ENCODE data around the gene NHLRC3.

NHLRC3 gene

GRCh38 chr13:39035204-39035603 lies 3.1 kb upstream of the NHLRC3 start:
- Mint-ChIP-seq H3K27me3 (no peaks in the 10 kb centered on the region), H3K4me1 (ENCODE audit: low read depth) (peaks cover 49% of the 10 kb centered on the region), H3K27ac (peak overlapping the region; percentile 88), H3K9me3 (ENCODE audit: low read depth) (no peaks in the 10 kb centered on the region), H3K4me3 (peak overlapping the region; percentile 97), H3K36me3 (no peaks in the 10 kb centered on the region)

DNA sequence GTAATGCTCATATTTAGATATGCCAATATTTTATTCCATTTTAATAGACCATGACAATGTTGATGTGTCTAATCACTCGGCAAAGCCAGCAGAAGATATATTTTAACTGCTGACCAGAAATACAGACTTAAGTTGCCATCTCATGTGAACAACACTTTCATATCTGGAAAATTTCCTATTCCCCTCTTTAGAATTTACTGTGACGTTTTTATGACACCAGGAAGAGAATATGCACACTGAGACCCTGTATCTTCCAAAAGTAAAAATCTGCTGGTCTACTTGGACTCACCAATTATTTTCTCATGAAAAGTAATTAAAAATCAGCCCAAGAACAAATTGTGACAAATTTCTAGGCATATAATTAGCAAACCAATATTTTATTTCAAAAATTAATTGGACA lies 2.5 kb upstream of the NHLRC3 start:
- H3K4me1 Mint-ChIP-seq (ENCODE audit: low read depth) = peaks cover 55% of the 10 kb centered on the region
- H3K36me3 Mint-ChIP-seq = no peaks in the 10 kb centered on the region
- H3K4me3 Mint-ChIP-seq = peak overlapping the region; percentile 97
- H3K27ac Mint-ChIP-seq = peak overlapping the region; percentile 88
- H3K27me3 Mint-ChIP-seq = no peaks in the 10 kb centered on the region
- H3K9me3 Mint-ChIP-seq (ENCODE audit: low read depth) = no peaks in the 10 kb centered on the region

DNA sequence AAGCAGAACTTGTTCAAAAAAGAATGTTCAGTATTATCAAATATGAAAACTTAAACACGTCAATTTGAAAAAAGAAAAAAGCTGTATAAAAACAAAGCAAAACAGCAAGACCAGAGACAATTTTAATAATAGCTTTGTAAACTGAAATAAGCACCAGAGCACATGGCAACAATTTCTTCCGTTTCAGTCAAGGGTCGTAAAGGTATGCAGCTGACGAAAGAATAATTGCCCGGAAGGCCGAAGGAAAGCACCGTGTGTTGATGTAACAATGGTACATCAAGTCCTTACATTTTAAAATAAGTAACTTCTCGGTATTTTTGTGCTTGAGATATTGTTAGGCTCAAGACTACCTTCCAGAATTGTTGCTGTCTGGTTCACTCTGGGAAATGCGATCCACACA lies 2.0 kb upstream of the NHLRC3 start:
- Mint-ChIP-seq H3K9me3 (ENCODE audit: low read depth) (no peaks in the 10 kb centered on the region), H3K4me1 (ENCODE audit: low read depth) (peaks cover 57% of the 10 kb centered on the region), H3K36me3 (no peaks in the 10 kb centered on the region), H3K27ac (peak overlapping the region; percentile 88), H3K27me3 (no peaks in the 10 kb centered on the region), H3K4me3 (peak overlapping the region; percentile 97)

DNA sequence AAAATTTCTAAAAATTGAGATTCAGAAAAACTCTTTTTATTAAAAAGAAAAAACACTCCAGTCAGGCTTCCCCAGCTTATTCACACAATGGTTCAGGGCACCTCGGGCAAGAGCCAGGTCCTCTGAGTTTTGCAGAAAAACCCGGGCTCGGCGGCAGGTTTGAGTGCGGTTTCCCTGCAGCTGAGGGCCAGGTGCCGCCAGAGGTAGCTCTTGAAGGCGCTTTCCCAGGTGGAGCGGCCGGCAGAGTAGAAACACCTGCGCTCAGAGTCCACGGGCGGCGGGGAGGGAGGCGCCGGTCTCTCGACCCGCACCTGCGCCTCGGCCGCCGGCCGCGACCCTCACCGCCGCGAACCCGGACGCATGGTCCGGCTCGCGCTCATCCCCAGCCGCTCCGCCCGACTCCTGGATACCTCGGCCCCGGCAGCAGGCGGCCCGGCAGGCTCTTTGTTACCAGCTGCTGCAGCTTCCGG lies 811 bp upstream of the NHLRC3 start:
- peaks cover 54% of the 10 kb centered on the region for H3K4me1 Mint-ChIP-seq (ENCODE audit: low read depth)
- H3K27me3 Mint-ChIP-seq = no peaks in the 10 kb centered on the region
- peak overlapping the region; percentile 99 for H3K4me3 Mint-ChIP-seq
- peak overlapping the region; percentile 99 for H3K27ac Mint-ChIP-seq
- no peaks in the 10 kb centered on the region for H3K9me3 Mint-ChIP-seq (ENCODE audit: low read depth)
- H3K36me3 Mint-ChIP-seq = no peaks in the 10 kb centered on the region

DNA sequence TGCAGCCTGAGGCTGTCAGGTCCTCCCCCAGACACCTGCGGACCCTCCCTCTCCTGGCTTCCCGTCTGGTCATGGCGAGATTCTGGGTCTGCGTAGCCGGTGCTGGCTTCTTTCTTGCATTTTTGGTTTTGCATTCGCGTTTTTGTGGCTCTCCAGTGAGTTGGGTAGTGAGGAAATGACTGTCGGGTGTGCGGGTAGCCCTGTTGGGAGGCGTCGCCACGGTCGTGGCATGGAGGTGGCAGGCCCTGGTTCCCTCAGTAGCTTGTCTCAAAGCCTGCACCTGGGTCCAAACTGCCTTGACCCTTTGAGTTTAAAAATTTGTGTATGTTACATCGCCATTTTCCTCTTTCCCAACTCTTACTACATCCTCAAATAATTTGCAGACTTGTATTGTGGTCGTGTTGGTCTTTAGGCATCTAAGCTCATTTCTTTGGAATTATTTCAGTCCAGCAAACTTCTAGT lies 344 bp downstream of the NHLRC3 start:
- peaks cover 48% of the 10 kb centered on the region for H3K4me1 Mint-ChIP-seq (ENCODE audit: low read depth)

GRCh38 chr13:39039041-39039440 lies 785 bp downstream of the NHLRC3 start:
- peak overlapping the region; percentile 99 for H3K4me3 Mint-ChIP-seq
- no peaks in the 10 kb centered on the region for H3K36me3 Mint-ChIP-seq
- no peaks in the 10 kb centered on the region for H3K27me3 Mint-ChIP-seq
- peak overlapping the region; percentile 80 for H3K27ac Mint-ChIP-seq
- peaks cover 43% of the 10 kb centered on the region for H3K4me1 Mint-ChIP-seq (ENCODE audit: low read depth)
- no peaks in the 10 kb centered on the region for H3K9me3 Mint-ChIP-seq (ENCODE audit: low read depth)

More for the DNA sequence above, 344 bp downstream of the NHLRC3 start:
- Mint-ChIP-seq H3K4me3 (peak overlapping the region; percentile 99), H3K36me3 (no peaks in the 10 kb centered on the region), H3K9me3 (ENCODE audit: low read depth) (no peaks in the 10 kb centered on the region), H3K27ac (peak overlapping the region; percentile 99), H3K27me3 (no peaks in the 10 kb centered on the region)

DNA sequence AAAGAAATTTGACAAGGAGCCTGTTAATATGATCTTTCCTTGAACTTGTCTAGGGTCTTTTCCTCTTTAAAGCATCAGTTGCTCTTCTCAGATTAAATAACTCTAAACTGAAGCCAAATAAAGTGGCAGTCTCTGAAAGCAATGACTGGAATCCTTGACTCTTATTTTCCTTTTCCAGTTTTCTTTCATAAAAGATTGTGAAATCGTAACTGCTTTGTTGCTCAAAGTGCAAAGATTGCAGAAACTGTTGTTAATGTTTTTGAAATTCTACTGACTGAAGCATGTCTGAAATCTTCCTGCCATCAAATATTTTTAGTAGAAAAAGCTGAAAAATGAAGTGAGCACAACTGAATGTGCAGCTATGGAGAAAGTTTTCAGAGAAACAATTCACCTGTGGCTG lies 1.9 kb downstream of the NHLRC3 start:
- Mint-ChIP-seq H3K27me3 (no peaks in the 10 kb centered on the region), H3K4me1 (ENCODE audit: low read depth) (peaks cover 32% of the 10 kb centered on the region), H3K27ac (peak overlapping the region; percentile 7), H3K36me3 (no peaks in the 10 kb centered on the region), H3K9me3 (ENCODE audit: low read depth) (no peaks in the 10 kb centered on the region), H3K4me3 (peak overlapping the region; percentile 56)

DNA sequence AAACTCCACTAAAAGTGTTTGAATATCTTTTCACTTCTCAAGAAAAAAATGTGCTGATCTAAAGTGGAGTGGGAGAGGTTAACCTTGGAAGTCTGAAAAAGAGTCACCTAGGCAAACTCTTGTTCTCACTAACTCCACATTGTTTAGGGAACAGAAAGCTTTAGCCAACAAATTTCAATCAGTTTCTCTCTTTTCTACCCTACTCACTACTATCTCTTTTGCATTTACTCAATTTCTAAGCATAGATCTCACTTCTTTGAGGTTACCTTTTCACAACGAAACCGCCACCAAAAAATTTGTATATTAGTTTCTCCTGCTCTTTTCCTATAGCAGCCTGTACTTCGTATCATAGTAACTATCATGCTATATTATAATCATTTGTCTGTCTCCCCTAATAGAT lies 6.3 kb downstream of the NHLRC3 start:
- Mint-ChIP-seq H3K9me3 (ENCODE audit: low read depth) (no peaks in the 10 kb centered on the region), H3K36me3 (no peaks in the 10 kb centered on the region), H3K27me3 (no peaks in the 10 kb centered on the region), H3K4me3 (no peak overlapping the region), H3K4me1 (ENCODE audit: low read depth) (peaks cover 15% of the 10 kb centered on the region), H3K27ac (no peak overlapping the region)

DNA sequence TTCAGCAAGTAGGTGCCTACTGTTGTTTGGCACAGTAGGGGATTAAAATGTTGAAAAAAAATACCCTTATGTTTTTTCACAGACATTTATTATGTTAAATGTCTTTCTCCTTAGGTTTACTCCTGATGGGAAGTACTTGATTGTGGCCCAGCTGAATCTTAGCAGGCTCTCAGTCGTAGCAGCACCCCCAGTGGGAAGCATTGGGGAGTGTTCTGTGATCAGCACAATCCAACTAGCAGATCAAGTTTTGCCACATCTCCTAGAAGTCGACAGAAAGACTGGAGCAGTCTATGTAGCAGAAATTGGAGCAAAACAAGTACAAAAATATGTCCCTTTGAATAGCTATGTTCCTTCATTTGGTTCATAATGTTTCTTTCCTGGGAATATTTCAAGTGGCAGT lies 9.3 kb downstream of the NHLRC3 start:
- H3K9me3 Mint-ChIP-seq (ENCODE audit: low read depth) = no peaks in the 10 kb centered on the region
- H3K4me3 Mint-ChIP-seq = no peak overlapping the region
- H3K27me3 Mint-ChIP-seq = no peaks in the 10 kb centered on the region
- no peak overlapping the region for H3K27ac Mint-ChIP-seq
- H3K4me1 Mint-ChIP-seq (ENCODE audit: low read depth) = peaks cover 6% of the 10 kb centered on the region
- H3K36me3 Mint-ChIP-seq = no peaks in the 10 kb centered on the region

GRCh38 chr13:39048806-39049205 lies 10.6 kb downstream of the NHLRC3 start:
- no peaks in the 10 kb centered on the region for H3K27me3 Mint-ChIP-seq
- H3K4me1 Mint-ChIP-seq (ENCODE audit: low read depth) = peaks cover 9% of the 10 kb centered on the region
- H3K27ac Mint-ChIP-seq = peak overlapping the region; percentile 61
- no peak overlapping the region for H3K4me3 Mint-ChIP-seq
- no peaks in the 10 kb centered on the region for H3K9me3 Mint-ChIP-seq (ENCODE audit: low read depth)
- H3K36me3 Mint-ChIP-seq = no peaks in the 10 kb centered on the region

DNA sequence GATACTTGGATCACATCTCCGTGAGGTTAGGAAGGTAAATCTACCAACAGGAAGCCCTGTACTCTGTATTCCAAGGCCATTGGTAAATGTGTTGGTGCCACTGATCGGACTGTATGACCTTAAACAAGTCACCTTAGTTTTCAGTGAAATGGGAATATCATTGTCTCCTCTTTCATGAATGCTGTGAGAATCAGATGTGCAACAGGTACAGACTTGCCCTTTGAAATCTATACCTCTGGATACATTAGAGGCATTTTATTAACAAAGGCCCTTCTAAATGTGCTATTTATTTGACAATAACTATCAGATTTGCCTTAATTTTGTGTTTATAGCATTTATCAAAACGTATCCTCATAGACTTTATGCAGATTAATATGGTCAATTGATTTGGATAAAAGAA lies 11.0 kb downstream of the NHLRC3 start:
- Mint-ChIP-seq H3K4me3 (no peak overlapping the region), H3K27me3 (no peaks in the 10 kb centered on the region), H3K27ac (peak overlapping the region; percentile 61), H3K4me1 (ENCODE audit: low read depth) (peaks cover 14% of the 10 kb centered on the region), H3K9me3 (ENCODE audit: low read depth) (no peaks in the 10 kb centered on the region), H3K36me3 (no peaks in the 10 kb centered on the region)

- H3K36me3 Mint-ChIP-seq = peaks cover 4% of the 10 kb centered on the region
- H3K4me1 Mint-ChIP-seq (ENCODE audit: low read depth) = peaks cover 16% of the 10 kb centered on the region
- H3K27me3 Mint-ChIP-seq = no peaks in the 10 kb centered on the region
These were observed 12.9 kb downstream of the NHLRC3 start for GRCh38 chr13:39051157-39051556.

GRCh38 chr13:39052944-39053343 lies 14.7 kb downstream of the NHLRC3 start:
- H3K4me1 Mint-ChIP-seq (ENCODE audit: low read depth) = peaks cover 28% of the 10 kb centered on the region
- no peak overlapping the region for H3K4me3 Mint-ChIP-seq
- no peak overlapping the region for H3K27ac Mint-ChIP-seq
- H3K9me3 Mint-ChIP-seq (ENCODE audit: low read depth) = no peaks in the 10 kb centered on the region
- peaks cover 9% of the 10 kb centered on the region for H3K36me3 Mint-ChIP-seq
- no peaks in the 10 kb centered on the region for H3K27me3 Mint-ChIP-seq

More at GRCh38 chr13:39051157-39051556, 12.9 kb downstream of the NHLRC3 start:
- no peak overlapping the region for H3K4me3 Mint-ChIP-seq
- H3K9me3 Mint-ChIP-seq (ENCODE audit: low read depth) = no peaks in the 10 kb centered on the region
- peak overlapping the region; percentile 28 for H3K27ac Mint-ChIP-seq

DNA sequence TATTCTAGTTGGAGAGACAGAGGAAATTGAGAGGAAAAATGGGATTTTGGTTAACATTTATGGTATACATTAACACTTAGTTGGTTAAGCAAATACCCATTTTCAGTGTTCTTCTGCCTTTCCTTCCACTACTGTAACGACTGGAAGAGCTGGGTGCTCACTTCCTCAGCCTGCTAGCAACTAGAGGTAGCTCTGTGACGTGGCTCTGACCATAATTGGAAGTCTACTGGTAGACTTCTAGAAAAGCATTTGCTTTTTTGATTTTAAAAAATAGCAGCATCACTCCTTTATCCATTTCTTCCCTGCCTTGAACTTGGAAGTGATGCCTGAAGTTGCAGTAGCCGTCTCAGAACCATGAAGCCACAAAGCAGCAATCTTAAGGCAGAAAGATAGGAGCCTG lies 15.9 kb downstream of the NHLRC3 start:
- no peaks in the 10 kb centered on the region for H3K9me3 Mint-ChIP-seq (ENCODE audit: low read depth)
- peaks cover 9% of the 10 kb centered on the region for H3K36me3 Mint-ChIP-seq
- no peak overlapping the region for H3K4me3 Mint-ChIP-seq
- no peaks in the 10 kb centered on the region for H3K27me3 Mint-ChIP-seq
- H3K4me1 Mint-ChIP-seq (ENCODE audit: low read depth) = peaks cover 38% of the 10 kb centered on the region
- no peak overlapping the region for H3K27ac Mint-ChIP-seq

- H3K27ac Mint-ChIP-seq = no peak overlapping the region
- no peaks in the 10 kb centered on the region for H3K9me3 Mint-ChIP-seq (ENCODE audit: low read depth)
- H3K4me3 Mint-ChIP-seq = no peak overlapping the region
- H3K4me1 Mint-ChIP-seq (ENCODE audit: low read depth) = peaks cover 45% of the 10 kb centered on the region
- H3K36me3 Mint-ChIP-seq = peaks cover 14% of the 10 kb centered on the region
- H3K27me3 Mint-ChIP-seq = no peaks in the 10 kb centered on the region
These were observed 17.8 kb downstream of the NHLRC3 start for GRCh38 chr13:39056018-39056417.

GRCh38 chr13:39058040-39058439 lies 19.8 kb downstream of the NHLRC3 start:
- H3K27me3 Mint-ChIP-seq = no peaks in the 10 kb centered on the region
- no peak overlapping the region for H3K4me3 Mint-ChIP-seq
- H3K27ac Mint-ChIP-seq = no peak overlapping the region
- no peaks in the 10 kb centered on the region for H3K9me3 Mint-ChIP-seq (ENCODE audit: low read depth)
- peaks cover 14% of the 10 kb centered on the region for H3K36me3 Mint-ChIP-seq
- H3K4me1 Mint-ChIP-seq (ENCODE audit: low read depth) = peaks cover 39% of the 10 kb centered on the region

Data from activated naive CD8-positive, alpha-beta T cell (primary cell).